GM13977 (cell line): ENCODE measurements around the gene DOK5.
A peak's percentile ranks its signal among the peaks of the same experiment; 100 is the strongest.

ENCODE experiments used
- DNase-seq: peaks from one replicate; pipeline ENCODE4 v3.0.0; 2012; ENCODE audit warnings: low spot score
- CTCF ChIP-seq: IDR thresholded peaks from 2 replicates; pipeline ENCODE4 v1.5.1; 2012; ENCODE audit warnings: mild to moderate bottlenecking, control low read depth; ENCODE audit not compliant: insufficient read depth; ENCODE audit errors: extremely low read depth, missing control alignments
- in situ Hi-C: fragments of 300-500 bp; cut with MboI; formaldehyde crosslinking; loops from one replicate; pipeline ENCODE4 v1.12.0; 2022; ENCODE audit warnings: low sequenced_read_pairs, low pct_unique_long_range_greater_than_20kb, mixed read lengths, inconsistent platforms; ENCODE audit not compliant: unreplicated experiment

Gene DOK5

GRCh38 chr20:54630582-54630981 is 155.2 kb downstream of the DOK5 start:
- in situ Hi-C loops, result loop anchor here (25.0 kb wide), 2 partner anchors 518 to 1068 kb away; no protein-coding TSS in a partner anchor
- TF ChIP-seq CTCF, result no peak
- DNase-seq, result no peak

- in situ Hi-C loops, result loop anchor here (25.0 kb wide), 2 partner anchors 519 to 1069 kb away; no protein-coding TSS in a partner anchor
- TF ChIP-seq CTCF, result no peak
- DNase-seq, result no peak
These were observed 155.7 kb downstream of the DOK5 start for GRCh38 chr20:54631059-54631458.

GRCh38 chr20:54633374-54634355 is 158.3 kb downstream of the DOK5 start:
- TF ChIP-seq CTCF, result no peak
- DNase-seq, result peak; percentile 72
- in situ Hi-C loops, result loop anchor here (25.0 kb wide), 2 partner anchors 521 to 1071 kb away; no protein-coding TSS in a partner anchor

GRCh38 chr20:54636575-54636974 is 161.2 kb downstream of the DOK5 start:
- in situ Hi-C loops, result loop anchor here (25.0 kb wide), 2 partner anchors 524 to 1074 kb away; no protein-coding TSS in a partner anchor
- no peak for TF ChIP-seq CTCF

GRCh38 chr20:54639941-54640340 is 164.5 kb downstream of the DOK5 start:
- DNase-seq, result no peak
- in situ Hi-C loops, result loop anchor here (10.0 to 25.0 kb wide), 3 partner anchors 415 to 1078 kb away; no protein-coding TSS in a partner anchor
- TF ChIP-seq CTCF, result no peak

More at GRCh38 chr20:54636575-54636974, 161.2 kb downstream of the DOK5 start:
- no peak for DNase-seq

- no peak for TF ChIP-seq CTCF
- in situ Hi-C loops, result loop anchor here (10.0 to 25.0 kb wide), 3 partner anchors 416 to 1078 kb away; no protein-coding TSS in a partner anchor
- no peak for DNase-seq
These were observed 165.4 kb downstream of the DOK5 start for GRCh38 chr20:54640800-54641199.
